ENCODE results near the gene PEMT. TPM values are rescaled to one million over a fixed set of nuclear protein-coding genes. Genes with fewer than 3 reads are reported as not detected.

Gene PEMT
- total RNA-seq, 2 donors from 2014 or later, result 27.8 to 37.7 TPM

DNA sequence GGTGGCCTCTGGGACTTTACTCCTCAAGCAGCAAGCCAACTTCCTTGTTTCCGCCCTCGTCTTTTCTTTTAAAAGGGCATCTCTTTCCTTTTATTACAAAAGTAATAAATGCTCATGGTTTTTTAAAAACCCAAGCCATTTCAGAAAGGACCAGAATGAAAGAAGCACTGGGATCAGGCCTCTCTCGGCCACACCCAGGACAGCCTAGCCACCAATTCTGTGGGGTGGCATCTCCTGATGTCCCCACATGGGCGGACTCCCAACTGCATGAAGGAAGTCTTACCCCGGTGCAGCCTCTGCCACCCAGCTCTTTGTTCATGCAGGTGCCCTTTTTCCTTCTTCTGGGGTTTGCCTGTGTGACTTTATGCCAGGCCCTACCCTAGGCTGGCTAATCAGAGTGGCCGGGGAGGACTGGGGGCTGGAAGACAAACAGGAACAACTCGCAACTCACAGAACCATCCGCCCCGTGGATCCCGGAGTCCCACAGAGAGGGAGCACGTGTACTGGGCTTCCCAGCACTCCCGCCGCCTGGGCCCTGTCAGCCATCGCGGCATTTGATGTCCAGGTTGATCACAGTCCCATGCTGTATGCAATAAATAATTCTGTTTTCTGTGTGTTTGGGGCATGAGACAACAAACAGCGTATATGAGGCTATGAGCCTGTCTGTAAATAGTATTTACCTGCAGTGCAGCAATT lies 92.8 kb downstream of the PEMT start:
- H3K27me3 ChIP-seq, result no peaks in the 10 kb centered on the region
- no peak for DNase-seq (ENCODE audit: low spot score)
- no peaks in the 10 kb centered on the region for H3K36me3 ChIP-seq
- peaks cover 0 to 28% of the 10 kb centered on the region in 2 donors for H3K4me1 ChIP-seq
- no peak for TF ChIP-seq CTCF (IDR thresholded peaks at IDR 0.05)
- no peak overlapping the region for H3K27ac ChIP-seq
- H3K4me3 ChIP-seq, result no peak overlapping the region
- H3K9me3 ChIP-seq, result no peaks in the 10 kb centered on the region

- no peak for TF ChIP-seq CTCF (IDR thresholded peaks at IDR 0.05)
- no peak overlapping the region for H3K4me3 ChIP-seq
- H3K36me3 ChIP-seq, result peaks cover under 1% of the 10 kb centered on the region
- no peak for DNase-seq (ENCODE audit: low spot score)
- H3K27ac ChIP-seq, result no peak overlapping the region
- H3K27me3 ChIP-seq, result no peaks in the 10 kb centered on the region
- H3K9me3 ChIP-seq, result no peaks in the 10 kb centered on the region
- peaks cover 0 to 28% of the 10 kb centered on the region in 2 donors for H3K4me1 ChIP-seq
These were observed 93.5 kb downstream of the PEMT start for GRCh38 chr17:17497845-17498520.

DNA sequence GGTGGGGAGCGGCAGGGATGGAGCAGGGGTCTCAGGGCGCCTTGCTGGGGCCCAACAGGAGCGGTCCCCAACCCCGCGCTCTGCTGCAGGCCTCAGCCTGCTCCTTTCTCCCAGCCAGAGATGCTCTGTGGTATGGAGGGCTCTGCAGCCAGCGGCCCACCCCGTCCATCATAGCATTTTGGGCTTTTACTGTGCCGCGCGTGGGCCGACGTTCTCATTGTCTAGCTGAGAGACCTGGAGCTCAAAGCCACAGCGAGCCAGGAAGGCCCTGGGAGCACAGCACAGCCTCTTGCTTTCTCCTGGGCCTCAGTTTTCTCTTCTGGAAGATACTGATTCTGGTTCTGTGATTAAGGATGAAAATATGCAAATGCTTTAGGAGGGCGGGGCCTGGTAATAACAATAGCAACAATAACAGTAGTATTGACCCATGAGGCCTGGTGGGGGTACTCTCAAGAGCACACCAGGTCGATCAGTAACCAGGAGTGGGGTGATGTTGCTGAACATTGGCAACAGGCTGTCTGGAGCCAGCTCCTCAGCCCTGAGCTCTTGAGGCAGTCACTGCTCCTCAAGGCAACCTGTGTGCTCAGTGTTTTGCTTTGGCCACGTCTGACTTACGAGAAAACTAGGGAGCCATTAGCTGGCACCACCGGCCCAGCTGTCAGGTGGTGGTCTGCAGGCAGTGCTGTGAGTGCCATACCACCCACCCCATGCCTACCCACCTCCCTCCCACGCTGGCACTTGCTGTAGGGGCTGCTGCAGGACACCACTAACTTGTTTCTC lies 94.3 kb downstream of the PEMT start:
- H3K27ac ChIP-seq, result peak overlapping the region; percentile 95 to 96
- H3K4me1 ChIP-seq, result peaks cover 0 to 36% of the 10 kb centered on the region in 2 donors
- peak overlapping the region; percentile 69 to 81 for H3K4me3 ChIP-seq
- no peaks in the 10 kb centered on the region for H3K9me3 ChIP-seq
- TF ChIP-seq CTCF (IDR thresholded peaks at IDR 0.05), result peak in 1 of 2 donors; percentile 5
- peaks cover 8% of the 10 kb centered on the region for H3K36me3 ChIP-seq
- H3K27me3 ChIP-seq, result no peaks in the 10 kb centered on the region
- DNase-seq (ENCODE audit: low spot score), result no peak

DNA sequence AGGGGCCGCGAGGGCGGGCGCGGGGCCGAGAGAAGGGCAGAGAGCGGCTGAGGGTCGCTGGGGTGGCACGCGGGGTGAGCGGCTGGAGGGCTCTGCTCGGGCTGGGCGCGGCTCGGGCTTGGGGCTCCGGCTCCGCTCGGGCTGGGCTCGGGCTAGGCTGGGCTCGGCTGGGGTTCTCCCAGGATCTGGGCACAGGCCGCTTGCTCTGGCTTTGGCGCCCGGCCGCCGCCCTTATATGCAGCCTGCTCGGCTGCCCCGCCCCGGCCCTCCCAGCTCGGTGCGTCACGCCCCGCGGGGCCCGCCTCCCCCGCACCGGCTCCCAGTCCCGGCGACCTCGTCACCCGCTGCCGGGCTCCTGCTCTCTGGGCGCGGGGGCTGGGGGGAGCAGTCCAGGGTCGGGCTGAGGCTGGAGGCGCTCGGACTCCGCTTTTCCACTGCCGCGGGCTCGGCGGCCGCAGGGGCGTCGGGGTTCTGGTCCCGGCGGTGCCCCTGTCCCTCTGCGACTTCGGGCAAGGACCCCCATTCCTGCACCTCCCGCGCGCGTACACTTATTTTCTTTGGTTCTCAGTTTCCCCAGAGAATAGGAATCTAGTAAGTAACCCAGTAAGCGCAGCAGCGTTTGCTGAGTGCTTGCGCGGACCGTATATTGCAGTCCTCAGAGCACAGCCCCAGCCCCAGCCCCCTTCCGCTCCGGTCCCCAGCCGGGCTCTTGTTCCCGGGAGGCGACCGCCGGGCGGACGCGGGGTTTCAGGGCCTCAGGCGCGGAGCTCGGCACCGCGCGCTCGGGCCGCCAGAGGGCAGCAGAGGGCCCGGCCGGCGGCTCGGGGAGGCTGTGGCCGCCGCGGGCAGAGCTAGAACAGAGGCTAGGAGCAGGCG lies 95.1 kb downstream of the PEMT start, which contains the start of gene RASD1:
Gene RASD1 (minus strand): TSS at position 207 of the 876 bp plus-strand sequence. CDS start 214 bp downstream, outside the sequence.
- H3K36me3 ChIP-seq, result peaks cover 16% of the 10 kb centered on the region
- H3K9me3 ChIP-seq, result no peaks in the 10 kb centered on the region
- peak; percentile 93 for DNase-seq (ENCODE audit: low spot score)
- H3K27ac ChIP-seq, result peak within 1 kb of the TSS; percentile 95 to 96
- peak within 1 kb of the TSS; percentile 69 to 81 for H3K4me3 ChIP-seq
- TF ChIP-seq CTCF (IDR thresholded peaks at IDR 0.05), result peak; percentile 94 to 100
- no peaks in the 10 kb centered on the region for H3K27me3 ChIP-seq
- peaks cover 0 to 44% of the 10 kb centered on the region in 2 donors for H3K4me1 ChIP-seq

Data from right atrium auricular region (tissue), 2 donors.